Measurements from ENCODE around the gene SBSN. TPM values are rescaled to one million over a fixed set of nuclear protein-coding genes. Genes with fewer than 3 reads are reported as not detected.

SBSN gene
- total RNA-seq, 2 donors from 2014 or later = 0.21 TPM; not detected in 1

GRCh38 chr19:35534803-35535480, 6.8 kb upstream of the SBSN start:
- ATAC-seq (replicated peaks in 1 of 2) (no peak), DNase-seq (no peak)
- Mint-ChIP-seq H3K36me3 (ENCODE audit: insufficient read depth in 2 of 2) (no peaks in the 10 kb centered on the region), H3K4me3 (no peak overlapping the region), H3K9me3 (no peaks in the 10 kb centered on the region), H3K27ac (no peak overlapping the region), H3K4me1 (ENCODE audit: low read depth) (peaks cover 16% of the 10 kb centered on the region), H3K27me3 (ENCODE audit: low read depth) (peaks cover 9% of the 10 kb centered on the region)

- H3K27me3 Mint-ChIP-seq (ENCODE audit: low read depth) = peaks cover 11% of the 10 kb centered on the region
- H3K27ac Mint-ChIP-seq = no peak overlapping the region
- H3K36me3 Mint-ChIP-seq (ENCODE audit: insufficient read depth in 2 of 2) = no peaks in the 10 kb centered on the region
- peak overlapping the region; percentile 55 to 60 for H3K4me3 Mint-ChIP-seq
- H3K4me1 Mint-ChIP-seq (ENCODE audit: low read depth) = peaks cover 16% of the 10 kb centered on the region
- H3K9me3 Mint-ChIP-seq = no peaks in the 10 kb centered on the region
- ATAC-seq (replicated peaks in 1 of 2) = peak; percentile 85 to 92
- DNase-seq = peak; percentile 36 to 63
Measured at GRCh38 chr19:35533822-35534392, 5.8 kb upstream of the SBSN start.

- H3K4me3 Mint-ChIP-seq = peak within 1 kb of the TSS; percentile 55 to 61
- DNase-seq = no peak
- no peak within 1 kb of the TSS for H3K27ac Mint-ChIP-seq
- no peaks in the 10 kb centered on the region for H3K36me3 Mint-ChIP-seq (ENCODE audit: insufficient read depth in 2 of 2)
- H3K4me1 Mint-ChIP-seq (ENCODE audit: low read depth) = peaks cover 16% of the 10 kb centered on the region
- peak in 1 of 2 donors; percentile 12 for ATAC-seq (replicated peaks in 1 of 2)
- no peaks in the 10 kb centered on the region for H3K9me3 Mint-ChIP-seq
- peaks cover 17% of the 10 kb centered on the region for H3K27me3 Mint-ChIP-seq (ENCODE audit: low read depth)
Measured at GRCh38 chr19:35533201-35533821, 5.2 kb upstream of the SBSN start, which contains the start of gene GAPDHS. TSS of gene GAPDHS (plus strand) at chr19:35533456. CDS start at chr19:35533528, 72 bp downstream.

- H3K4me3 Mint-ChIP-seq = no peak overlapping the region
Measured at GRCh38 chr19:35531291-35531690, 3.2 kb upstream of the SBSN start.

GRCh38 chr19:35529241-35530218, 1.4 kb upstream of the SBSN start:
- H3K4me3 Mint-ChIP-seq = no peak overlapping the region
- peaks cover 16% of the 10 kb centered on the region for H3K4me1 Mint-ChIP-seq (ENCODE audit: low read depth)
- no peak overlapping the region for H3K27ac Mint-ChIP-seq
- H3K27me3 Mint-ChIP-seq (ENCODE audit: low read depth) = peaks cover 26% of the 10 kb centered on the region
- H3K36me3 Mint-ChIP-seq (ENCODE audit: insufficient read depth in 2 of 2) = no peaks in the 10 kb centered on the region
- ATAC-seq (replicated peaks in 1 of 2) = no peak
- no peaks in the 10 kb centered on the region for H3K9me3 Mint-ChIP-seq
- DNase-seq = no peak

More at GRCh38 chr19:35531291-35531690, 3.2 kb upstream of the SBSN start:
- Mint-ChIP-seq H3K36me3 (ENCODE audit: insufficient read depth in 2 of 2) (no peaks in the 10 kb centered on the region), H3K27ac (no peak overlapping the region), H3K4me1 (ENCODE audit: low read depth) (peaks cover 16% of the 10 kb centered on the region), H3K9me3 (no peaks in the 10 kb centered on the region), H3K27me3 (ENCODE audit: low read depth) (peaks cover 26% of the 10 kb centered on the region)
- ATAC-seq (replicated peaks in 1 of 2) (no peak), DNase-seq (no peak)

- no peaks in the 10 kb centered on the region for H3K4me1 Mint-ChIP-seq (ENCODE audit: low read depth)
- no peak for DNase-seq
- H3K27ac Mint-ChIP-seq = no peak overlapping the region
- H3K27me3 Mint-ChIP-seq (ENCODE audit: low read depth) = peaks cover 17% of the 10 kb centered on the region
- no peaks in the 10 kb centered on the region for H3K36me3 Mint-ChIP-seq (ENCODE audit: insufficient read depth in 2 of 2)
- no peak for ATAC-seq (replicated peaks in 1 of 2)
- no peak overlapping the region for H3K4me3 Mint-ChIP-seq
- H3K9me3 Mint-ChIP-seq = no peaks in the 10 kb centered on the region
Measured at GRCh38 chr19:35525873-35526272, 2.2 kb downstream of the SBSN start.

- DNase-seq = no peak
- no peak overlapping the region for H3K4me3 Mint-ChIP-seq
- ATAC-seq (replicated peaks in 1 of 2) = no peak
- H3K27ac Mint-ChIP-seq = no peak overlapping the region
- peaks cover 21% of the 10 kb centered on the region for H3K27me3 Mint-ChIP-seq (ENCODE audit: low read depth)
- H3K36me3 Mint-ChIP-seq (ENCODE audit: insufficient read depth in 2 of 2) = no peaks in the 10 kb centered on the region
- no peaks in the 10 kb centered on the region for H3K4me1 Mint-ChIP-seq (ENCODE audit: low read depth)
- no peaks in the 10 kb centered on the region for H3K9me3 Mint-ChIP-seq
Measured at GRCh38 chr19:35524181-35524837, 3.8 kb downstream of the SBSN start.

GRCh38 chr19:35522745-35523327, 5.3 kb downstream of the SBSN start:
- DNase-seq (no peak), ATAC-seq (replicated peaks in 1 of 2) (no peak)
- Mint-ChIP-seq H3K9me3 (no peaks in the 10 kb centered on the region), H3K36me3 (ENCODE audit: insufficient read depth in 2 of 2) (no peaks in the 10 kb centered on the region), H3K27me3 (ENCODE audit: low read depth) (peaks cover 11% of the 10 kb centered on the region), H3K27ac (no peak overlapping the region), H3K4me1 (ENCODE audit: low read depth) (no peaks in the 10 kb centered on the region), H3K4me3 (no peak overlapping the region)

- ATAC-seq (replicated peaks in 1 of 2) = no peak
- H3K27ac Mint-ChIP-seq = no peak overlapping the region
- peaks cover 7% of the 10 kb centered on the region for H3K27me3 Mint-ChIP-seq (ENCODE audit: low read depth)
- H3K4me1 Mint-ChIP-seq (ENCODE audit: low read depth) = no peaks in the 10 kb centered on the region
- H3K36me3 Mint-ChIP-seq (ENCODE audit: insufficient read depth in 2 of 2) = no peaks in the 10 kb centered on the region
- no peak overlapping the region for H3K4me3 Mint-ChIP-seq
- DNase-seq = no peak
- no peaks in the 10 kb centered on the region for H3K9me3 Mint-ChIP-seq
Measured at GRCh38 chr19:35521124-35521743, 6.9 kb downstream of the SBSN start.

- Mint-ChIP-seq H3K27ac (no peak overlapping the region), H3K36me3 (ENCODE audit: insufficient read depth in 2 of 2) (no peaks in the 10 kb centered on the region), H3K9me3 (no peaks in the 10 kb centered on the region), H3K4me3 (no peak overlapping the region), H3K4me1 (ENCODE audit: low read depth) (no peaks in the 10 kb centered on the region), H3K27me3 (ENCODE audit: low read depth) (peaks cover 7% of the 10 kb centered on the region)
- DNase-seq = no peak
- ATAC-seq (replicated peaks in 1 of 2) = no peak
Measured at GRCh38 chr19:35519291-35519690, 8.8 kb downstream of the SBSN start.

GRCh38 chr19:35518313-35518712, 9.8 kb downstream of the SBSN start:
- Mint-ChIP-seq H3K4me1 (ENCODE audit: low read depth) (no peaks in the 10 kb centered on the region), H3K27me3 (ENCODE audit: low read depth) (peaks cover 14% of the 10 kb centered on the region), H3K27ac (no peak overlapping the region), H3K36me3 (ENCODE audit: insufficient read depth in 2 of 2) (no peaks in the 10 kb centered on the region), H3K4me3 (no peak overlapping the region), H3K9me3 (no peaks in the 10 kb centered on the region)
- ATAC-seq (replicated peaks in 1 of 2) (no peak), DNase-seq (no peak)

- H3K36me3 Mint-ChIP-seq (ENCODE audit: insufficient read depth in 2 of 2) = no peaks in the 10 kb centered on the region
- no peaks in the 10 kb centered on the region for H3K9me3 Mint-ChIP-seq
- no peak overlapping the region for H3K4me3 Mint-ChIP-seq
- H3K27ac Mint-ChIP-seq = no peak overlapping the region
- DNase-seq (no peak), ATAC-seq (replicated peaks in 1 of 2) (no peak)
- peaks cover 19% of the 10 kb centered on the region for H3K27me3 Mint-ChIP-seq (ENCODE audit: low read depth)
- H3K4me1 Mint-ChIP-seq (ENCODE audit: low read depth) = no peaks in the 10 kb centered on the region
Measured at GRCh38 chr19:35517342-35517741, 10.8 kb downstream of the SBSN start.
